OCI-LY1 (cell line): Measurements from ENCODE around the gene PRKCA.

Experiments
- H2AFZ ChIP-seq: fragments of 200-600 bp; sonication (generic), shearing (Covaris generic); 2 replicates; pipeline ENCODE4 v1.6.0; 2014; ENCODE audit warnings: antibody characterized with exemption, mild to moderate bottlenecking, low read length
- H3F3A ChIP-seq: fragments of 200-600 bp; sonication (generic), shearing (Covaris generic); 2 replicates; pipeline ENCODE4 v1.6.0; 2014; ENCODE audit warnings: mild to moderate bottlenecking, antibody characterized with exemption, low read length, moderate library complexity; ENCODE audit not compliant: insufficient read depth
- H3K27ac ChIP-seq: fragments of 200-600 bp; sonication (generic); 2 replicates; pipeline ENCODE4 v1.5.1; 2014; ENCODE audit warnings: low read length, mixed run types, mild to moderate bottlenecking, low read depth; ENCODE audit not compliant: poor library complexity, severe bottlenecking
- H3K27me3 ChIP-seq: fragments of 200-600 bp; sonication (generic); 2 replicates; pipeline ENCODE4 v1.6.0; 2014; ENCODE audit warnings: antibody characterized with exemption, mild to moderate bottlenecking, low read length, moderate library complexity; ENCODE audit not compliant: insufficient read depth
- H3K36me3 ChIP-seq: fragments of 200-600 bp; sonication (generic); 2 replicates; pipeline ENCODE4 v1.6.1; 2014; ENCODE audit warnings: mild to moderate bottlenecking, antibody characterized with exemption, low read length, moderate library complexity, mixed read lengths; ENCODE audit not compliant: insufficient read depth
- H3K4me1 ChIP-seq: fragments of 200-600 bp; sonication (generic); 2 replicates; pipeline ENCODE4 v1.5.1; 2014; ENCODE audit warnings: mild to moderate bottlenecking, low read length, moderate library complexity; ENCODE audit not compliant: insufficient read depth, severe bottlenecking
- H3K4me2 ChIP-seq: fragments of 200-600 bp; sonication (generic), shearing (Covaris generic); 2 replicates; pipeline ENCODE4 v1.6.1; 2014; ENCODE audit warnings: low read length
- H3K4me3 ChIP-seq: fragments of 200-600 bp; sonication (generic); 2 replicates; pipeline ENCODE4 v1.5.1; 2014; ENCODE audit warnings: low read length, low read depth, mild to moderate bottlenecking, mixed read lengths; ENCODE audit not compliant: poor library complexity, severe bottlenecking
- H3K79me2 ChIP-seq: fragments of 200-600 bp; shearing (Covaris generic); 2 replicates; pipeline ENCODE4 v1.6.1; 2016; ENCODE audit warnings: mixed run types, low read length, mixed read lengths; ENCODE audit not compliant: insufficient read depth
- H3K9ac ChIP-seq: fragments of 200-600 bp; sonication (generic), shearing (Covaris generic); 2 replicates; pipeline ENCODE4 v1.6.1; 2014; ENCODE audit warnings: mild to moderate bottlenecking, low read length, mixed read lengths
- H3K9me2 ChIP-seq: fragments of 200-600 bp; sonication (generic), shearing (Covaris generic); 2 replicates; pipeline ENCODE4 v1.6.1; 2014; ENCODE audit warnings: low read depth, mild to moderate bottlenecking, low read length, mixed read lengths
- H3K9me3 ChIP-seq: fragments of 200-600 bp; shearing (Covaris generic); 2 replicates; pipeline ENCODE4 v1.6.1; 2014; ENCODE audit warnings: low read length, mixed read lengths
- H4K20me1 ChIP-seq: fragments of 200-600 bp; sonication (generic), shearing (Covaris generic); 2 replicates; pipeline ENCODE4 v1.6.0; 2016; ENCODE audit warnings: mild to moderate bottlenecking, low read length; ENCODE audit not compliant: insufficient read depth
- CTCF ChIP-seq: fragments of 200-600 bp; sonication (generic), shearing (Covaris generic); IDR thresholded peaks from 2 replicates; pipeline ENCODE4 v1.5.1; 2017; ENCODE audit warnings: mild to moderate bottlenecking, antibody characterized with exemption, low read length, moderate library complexity, mixed read lengths
- EZH2 ChIP-seq: fragments of 200-600 bp; sonication (generic), shearing (Covaris generic); IDR thresholded peaks from 2 replicates; pipeline ENCODE4 v1.8.0; 2017; ENCODE audit warnings: borderline replicate concordance, mixed run types, mild to moderate bottlenecking, antibody characterized with exemption, low read length, moderate library complexity, mixed read lengths

PRKCA gene

GRCh38 chr17:66277191-66277590 is 25.2 kb upstream of the PRKCA start:
- Histone ChIP-seq H3F3A (no peaks in the 10 kb centered on the region), H3K27ac (no peak overlapping the region), H3K4me2 (no peak overlapping the region), H3K4me3 (no peak overlapping the region), H3K9ac (no peak overlapping the region), H3K4me1 (no peaks in the 10 kb centered on the region), H3K27me3 (no peaks in the 10 kb centered on the region), H3K9me3 (no peaks in the 10 kb centered on the region), H3K79me2 (no peaks in the 10 kb centered on the region), H2AFZ (no peak overlapping the region), H3K36me3 (no peaks in the 10 kb centered on the region), H4K20me1 (no peaks in the 10 kb centered on the region), H3K9me2 (no peaks in the 10 kb centered on the region)
- no peak for TF ChIP-seq CTCF
- TF ChIP-seq EZH2 = no peak

DNA sequence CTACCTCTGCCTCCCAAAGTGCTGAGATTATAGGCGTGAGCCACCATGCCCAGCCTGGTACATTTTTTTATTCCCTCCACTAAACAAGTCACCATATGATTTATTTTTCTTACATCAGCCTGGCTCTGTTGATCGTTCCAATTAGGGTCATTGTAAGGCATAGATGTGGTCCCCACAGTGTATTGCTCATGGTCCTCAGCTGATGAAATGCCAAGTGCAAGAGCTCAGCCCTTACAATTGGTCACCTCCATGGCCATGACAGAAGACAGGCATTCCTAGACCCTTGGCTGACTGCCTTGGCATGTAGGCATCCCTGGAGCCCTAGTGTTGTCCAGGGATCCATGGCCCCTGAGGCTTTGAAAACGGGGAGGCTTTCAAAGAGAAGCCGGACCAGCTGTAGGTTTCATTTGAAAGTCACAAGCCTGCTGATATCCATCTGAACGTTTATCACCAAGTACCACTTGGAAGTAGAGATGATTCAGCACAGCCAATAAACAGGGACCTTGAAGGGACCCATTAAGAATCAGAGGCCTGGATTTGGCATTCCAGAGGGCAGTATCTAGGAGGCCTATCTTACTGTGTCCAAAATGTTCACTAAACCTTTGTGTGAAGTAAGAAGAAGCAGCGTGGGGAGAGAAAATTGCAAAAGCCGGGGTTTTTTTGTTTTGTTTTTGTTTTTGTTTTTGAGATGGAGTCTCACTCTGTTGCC is 20.6 kb upstream of the PRKCA start:
- no peak for TF ChIP-seq CTCF
- H3K79me2 ChIP-seq = no peaks in the 10 kb centered on the region
- no peaks in the 10 kb centered on the region for H3K4me1 ChIP-seq
- H3K36me3 ChIP-seq = no peaks in the 10 kb centered on the region
- no peaks in the 10 kb centered on the region for H3K9me3 ChIP-seq
- H3K4me2 ChIP-seq = no peak overlapping the region
- no peaks in the 10 kb centered on the region for H4K20me1 ChIP-seq
- H3K27me3 ChIP-seq = no peaks in the 10 kb centered on the region
- no peak overlapping the region for H3K4me3 ChIP-seq
- no peaks in the 10 kb centered on the region for H3K9me2 ChIP-seq
- H3K9ac ChIP-seq = no peak overlapping the region
- no peak overlapping the region for H3K27ac ChIP-seq
- no peak overlapping the region for H2AFZ ChIP-seq
- H3F3A ChIP-seq = no peaks in the 10 kb centered on the region

GRCh38 chr17:66283296-66283934 is 19.0 kb upstream of the PRKCA start:
- Histone ChIP-seq H3K79me2 (no peaks in the 10 kb centered on the region), H2AFZ (no peak overlapping the region), H3K9ac (no peak overlapping the region), H3K27me3 (no peaks in the 10 kb centered on the region), H3K9me3 (no peaks in the 10 kb centered on the region), H3K9me2 (no peaks in the 10 kb centered on the region), H3K4me2 (no peak overlapping the region), H3K36me3 (no peaks in the 10 kb centered on the region), H3F3A (no peaks in the 10 kb centered on the region), H4K20me1 (no peaks in the 10 kb centered on the region), H3K27ac (no peak overlapping the region), H3K4me3 (no peak overlapping the region), H3K4me1 (no peaks in the 10 kb centered on the region)
- TF ChIP-seq EZH2 (no peak), CTCF (no peak)
